OCI-LY1 (cell line): ENCODE results near the gene GRSF1.

Source experiments
- H2AFZ ChIP-seq: fragments of 200-600 bp; sonication (generic), shearing (Covaris generic); 2 replicates; pipeline ENCODE4 v1.6.0; 2014; ENCODE audit warnings: antibody characterized with exemption, mild to moderate bottlenecking, low read length
- H3F3A ChIP-seq: fragments of 200-600 bp; sonication (generic), shearing (Covaris generic); 2 replicates; pipeline ENCODE4 v1.6.0; 2014; ENCODE audit warnings: mild to moderate bottlenecking, antibody characterized with exemption, low read length, moderate library complexity; ENCODE audit not compliant: insufficient read depth
- H3K27ac ChIP-seq: fragments of 200-600 bp; sonication (generic); 2 replicates; pipeline ENCODE4 v1.5.1; 2014; ENCODE audit warnings: low read length, mixed run types, mild to moderate bottlenecking, low read depth; ENCODE audit not compliant: poor library complexity, severe bottlenecking
- H3K27me3 ChIP-seq: fragments of 200-600 bp; sonication (generic); 2 replicates; pipeline ENCODE4 v1.6.0; 2014; ENCODE audit warnings: antibody characterized with exemption, mild to moderate bottlenecking, low read length, moderate library complexity; ENCODE audit not compliant: insufficient read depth
- H3K36me3 ChIP-seq: fragments of 200-600 bp; sonication (generic); 2 replicates; pipeline ENCODE4 v1.6.1; 2014; ENCODE audit warnings: mild to moderate bottlenecking, antibody characterized with exemption, low read length, moderate library complexity, mixed read lengths; ENCODE audit not compliant: insufficient read depth
- H3K4me1 ChIP-seq: fragments of 200-600 bp; sonication (generic); 2 replicates; pipeline ENCODE4 v1.5.1; 2014; ENCODE audit warnings: mild to moderate bottlenecking, low read length, moderate library complexity; ENCODE audit not compliant: insufficient read depth, severe bottlenecking
- H3K4me2 ChIP-seq: fragments of 200-600 bp; sonication (generic), shearing (Covaris generic); 2 replicates; pipeline ENCODE4 v1.6.1; 2014; ENCODE audit warnings: low read length
- H3K4me3 ChIP-seq: fragments of 200-600 bp; sonication (generic); 2 replicates; pipeline ENCODE4 v1.5.1; 2014; ENCODE audit warnings: low read length, low read depth, mild to moderate bottlenecking, mixed read lengths; ENCODE audit not compliant: poor library complexity, severe bottlenecking
- H3K79me2 ChIP-seq: fragments of 200-600 bp; shearing (Covaris generic); 2 replicates; pipeline ENCODE4 v1.6.1; 2016; ENCODE audit warnings: mixed run types, low read length, mixed read lengths; ENCODE audit not compliant: insufficient read depth
- H3K9ac ChIP-seq: fragments of 200-600 bp; sonication (generic), shearing (Covaris generic); 2 replicates; pipeline ENCODE4 v1.6.1; 2014; ENCODE audit warnings: mild to moderate bottlenecking, low read length, mixed read lengths
- H3K9me2 ChIP-seq: fragments of 200-600 bp; sonication (generic), shearing (Covaris generic); 2 replicates; pipeline ENCODE4 v1.6.1; 2014; ENCODE audit warnings: low read depth, mild to moderate bottlenecking, low read length, mixed read lengths
- H3K9me3 ChIP-seq: fragments of 200-600 bp; shearing (Covaris generic); 2 replicates; pipeline ENCODE4 v1.6.1; 2014; ENCODE audit warnings: low read length, mixed read lengths
- H4K20me1 ChIP-seq: fragments of 200-600 bp; sonication (generic), shearing (Covaris generic); 2 replicates; pipeline ENCODE4 v1.6.0; 2016; ENCODE audit warnings: mild to moderate bottlenecking, low read length; ENCODE audit not compliant: insufficient read depth
- CTCF ChIP-seq: fragments of 200-600 bp; sonication (generic), shearing (Covaris generic); IDR thresholded peaks from 2 replicates; pipeline ENCODE4 v1.5.1; 2017; ENCODE audit warnings: mild to moderate bottlenecking, antibody characterized with exemption, low read length, moderate library complexity, mixed read lengths
- EZH2 ChIP-seq: fragments of 200-600 bp; sonication (generic), shearing (Covaris generic); IDR thresholded peaks from 2 replicates; pipeline ENCODE4 v1.8.0; 2017; ENCODE audit warnings: borderline replicate concordance, mixed run types, mild to moderate bottlenecking, antibody characterized with exemption, low read length, moderate library complexity, mixed read lengths

GRSF1 gene

GRCh38 chr4:70844180-70844579, 4.5 kb upstream of the GRSF1 start:
- no peak overlapping the region for H2AFZ ChIP-seq
- H3K36me3 ChIP-seq: no peaks in the 10 kb centered on the region
- no peaks in the 10 kb centered on the region for H3K9me2 ChIP-seq
- TF ChIP-seq EZH2 (no peak), CTCF (no peak)
- no peaks in the 10 kb centered on the region for H3K79me2 ChIP-seq
- no peak overlapping the region for H3K9ac ChIP-seq
- H3K4me1 ChIP-seq: peaks cover 41% of the 10 kb centered on the region
- no peaks in the 10 kb centered on the region for H4K20me1 ChIP-seq
- peak overlapping the region; percentile 76 for H3K27ac ChIP-seq
- H3K9me3 ChIP-seq: no peaks in the 10 kb centered on the region
- H3K27me3 ChIP-seq: no peaks in the 10 kb centered on the region
- no peak overlapping the region for H3K4me2 ChIP-seq
- H3F3A ChIP-seq: peaks cover 4% of the 10 kb centered on the region; the same call in 1 of the 2 replicates
- H3K4me3 ChIP-seq: no peak overlapping the region

GRCh38 chr4:70842761-70843435, 3.2 kb upstream of the GRSF1 start:
- Histone ChIP-seq H3K79me2 (peaks cover 11% of the 10 kb centered on the region), H3K9ac (no peak overlapping the region), H3F3A (peaks cover 4% of the 10 kb centered on the region; the same call in 1 of the 2 replicates), H3K27me3 (no peaks in the 10 kb centered on the region), H3K9me3 (no peaks in the 10 kb centered on the region), H3K9me2 (no peaks in the 10 kb centered on the region), H3K27ac (peak overlapping the region; percentile 67), H2AFZ (no peak overlapping the region), H3K4me1 (peaks cover 45% of the 10 kb centered on the region), H3K36me3 (no peaks in the 10 kb centered on the region), H4K20me1 (no peaks in the 10 kb centered on the region), H3K4me3 (no peak overlapping the region), H3K4me2 (peak overlapping the region; percentile 2; the same call in 1 of the 2 replicates)
- no peak for TF ChIP-seq EZH2
- TF ChIP-seq CTCF: no peak

DNA sequence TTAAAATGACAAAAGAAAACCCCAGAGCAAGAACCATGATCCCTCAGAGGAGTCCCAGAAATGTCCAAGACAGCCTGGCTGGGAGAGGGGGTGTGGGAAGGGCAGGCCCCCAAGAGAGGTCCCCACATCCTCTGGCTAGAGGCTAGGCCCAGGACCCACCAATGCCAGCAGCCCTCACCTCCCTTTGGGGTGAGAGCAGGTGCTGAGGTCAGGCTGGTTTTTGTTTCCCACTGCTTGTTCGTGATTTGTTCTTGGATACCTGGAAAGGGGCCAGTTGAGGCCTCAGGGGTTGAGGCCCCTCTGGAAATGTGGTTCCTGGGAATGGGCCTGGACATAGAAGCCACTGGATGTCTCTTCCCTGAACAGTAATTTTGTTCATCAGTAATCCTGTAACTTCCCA, 2.3 kb upstream of the GRSF1 start:
- Histone ChIP-seq H3K4me1 (peaks cover 52% of the 10 kb centered on the region), H3K4me2 (no peak overlapping the region), H3K9ac (no peak overlapping the region), H4K20me1 (no peaks in the 10 kb centered on the region), H2AFZ (no peak overlapping the region), H3K9me3 (no peaks in the 10 kb centered on the region), H3F3A (peaks cover 4% of the 10 kb centered on the region; the same call in 1 of the 2 replicates), H3K27ac (peak overlapping the region; percentile 67), H3K79me2 (peaks cover 20% of the 10 kb centered on the region), H3K4me3 (no peak overlapping the region), H3K9me2 (no peaks in the 10 kb centered on the region), H3K27me3 (no peaks in the 10 kb centered on the region), H3K36me3 (peaks cover 3% of the 10 kb centered on the region; the same call in 1 of the 2 replicates)
- no peak for TF ChIP-seq EZH2
- TF ChIP-seq CTCF: no peak
